GM12878 (cell line): Measurements from ENCODE around the gene C11orf52. TPM values are rescaled to one million over a fixed set of nuclear protein-coding genes. Genes with fewer than 3 reads are reported as not detected.
"Not testable (repeated sequence)": the region's sequence is repeated elsewhere in the genome, so short reads cannot be mapped to it uniquely, and the experiment has no call there.

Experiments
- ATAC-seq: fragments of 200-7000 bp; cut with Tn5 transposase; 3 replicates; pipeline ENCODE4 v1.9.1; 2020; ENCODE audit warnings: mild to moderate bottlenecking, moderate library complexity
- BruUV-seq: library from RNA; stranded (reverse); fragments of 400-500 nt; replicated peaks from 2 replicates; lab custom pipeline; 2021; lab: Mats Ljungman, UMichigan
- CTCF ChIA-PET: fragments of 300-600 bp; sonication (Branson Sonifier 250); formaldehyde crosslinking; extraction: SDS; loops from one replicate; lab custom pipeline; 2021; ENCODE audit warnings: inconsistent platforms; lab: Yijun Ruan, JAX
- POLR2A ChIA-PET: fragments of 350-600 bp; formaldehyde crosslinking; extraction: SDS; loops from one replicate; lab custom pipeline; 2021; ENCODE audit warnings: inconsistent platforms; lab: Charles Lee
- RAD21 ChIA-PET: fragments of 300-600 bp; sonication (Branson Sonifier 250); formaldehyde crosslinking; loops from one replicate; lab custom pipeline; 2023; ENCODE audit warnings: antibody characterized with exemption; ENCODE audit not compliant: unreplicated experiment; lab: Charles Lee
- SMC1A ChIA-PET: fragments of 300-600 bp; sonication (Branson Sonifier 250); formaldehyde crosslinking; loops from one replicate; lab custom pipeline; 2023; ENCODE audit not compliant: unreplicated experiment, uncharacterized antibody; lab: Charles Lee
- DNase-seq: peaks from one replicate; pipeline ENCODE4 v3.0.0-alpha.2; 2011; ENCODE audit warnings: low read depth, low spot score
- FAIRE-seq: peaks from 3 replicates; lab custom pipeline; 2011; peaks lifted over from hg19 to GRCh38; lab: Jason Lieb, UNC
- H2AFZ ChIP-seq: 2 replicates; pipeline ENCODE4 v1.6.0; 2011; ENCODE audit warnings: low read depth, low read length, control low read depth; ENCODE audit not compliant: control insufficient read depth
- H3K27ac ChIP-seq: 2 replicates; pipeline ENCODE4 v1.5.1; 2011; ENCODE audit warnings: control low read depth; ENCODE audit not compliant: control insufficient read depth, insufficient read depth
- H3K27me3 ChIP-seq, 2 experiments: replicated peaks in 1 of 2; 2 replicates each; pipeline versions ENCODE4 v1.6.0 to v1.6.1; 2011; ENCODE audit warnings: low read length in 1 of 2; ENCODE audit not compliant: control insufficient read depth in 2 of 2, insufficient read depth in 2 of 2
- H3K36me3 ChIP-seq, 2 experiments: 2 replicates each; pipeline ENCODE4 v1.5.1; 2011; ENCODE audit warnings: low read length in 1 of 2; ENCODE audit not compliant: control insufficient read depth in 2 of 2, insufficient read depth in 2 of 2
- H3K4me1 ChIP-seq: 2 replicates; pipeline ENCODE4 v1.6.1; 2011; ENCODE audit warnings: mild to moderate bottlenecking, low read length, moderate library complexity, mixed read lengths; ENCODE audit not compliant: control insufficient read depth, insufficient read depth
- H3K4me2 ChIP-seq: 2 replicates; pipeline ENCODE4 v1.6.0; 2011; ENCODE audit warnings: control low read depth; ENCODE audit not compliant: control insufficient read depth, insufficient read depth
- H3K4me3 ChIP-seq: fragments of 200-600 bp; sonication (generic); 2 replicates; pipeline ENCODE4 v1.5.1; 2016
- H3K79me2 ChIP-seq: 2 replicates; pipeline ENCODE4 v1.6.0; 2011; ENCODE audit warnings: low read length; ENCODE audit not compliant: control insufficient read depth, insufficient read depth
- H3K9ac ChIP-seq: 2 replicates; pipeline ENCODE4 v1.8.0; 2011; ENCODE audit warnings: low read length, control low read depth, mixed read lengths; ENCODE audit not compliant: control insufficient read depth, insufficient read depth
- H3K9me3 ChIP-seq: replicated peaks from 3 replicates; pipeline ENCODE4 v1.5.1; 2011; ENCODE audit warnings: mild to moderate bottlenecking, low read length; ENCODE audit not compliant: control insufficient read depth, insufficient read depth
- H4K20me1 ChIP-seq: 2 replicates; pipeline ENCODE4 v1.6.0; 2011; ENCODE audit not compliant: control insufficient read depth, insufficient read depth
- ATF2 ChIP-seq: IDR thresholded peaks from 2 replicates; pipeline ENCODE4 v1.6.1; 2012; ENCODE audit warnings: low read length, inconsistent platforms
- CEBPB ChIP-seq, 2 experiments: fragments of 150-350 bp in 1 of 2; IDR thresholded peaks; 2 replicates each; pipeline ENCODE4 v1.6.1; 2012 to 2014; ENCODE audit warnings: low read depth in 2 of 2, low read length in 2 of 2, borderline replicate concordance in 1 of 2, inconsistent platforms in 1 of 2
- EZH2 ChIP-seq: IDR thresholded peaks from 2 replicates; pipeline ENCODE4 v1.6.1; 2012; ENCODE audit warnings: low read depth, mild to moderate bottlenecking, control low read depth, inconsistent platforms, low read length, borderline replicate concordance; ENCODE audit not compliant: control insufficient read depth
- GABPA ChIP-seq: IDR thresholded peaks from 2 replicates; pipeline ENCODE4 v1.6.1; 2014; ENCODE audit warnings: antibody characterized with exemption, low read depth, mild to moderate bottlenecking, inconsistent platforms
- IRF4 ChIP-seq: IDR thresholded peaks from 2 replicates; pipeline ENCODE4 v1.6.1; 2011; ENCODE audit warnings: low read depth, low read length
- MTA2 ChIP-seq: fragments of 450-650 bp; IDR thresholded peaks from 2 replicates; pipeline ENCODE4 v1.6.1; 2016; ENCODE audit warnings: low read depth, mild to moderate bottlenecking, moderate library complexity
- SKIL ChIP-seq: fragments of 450-650 bp; IDR thresholded peaks from 2 replicates; pipeline ENCODE4 v1.6.1; 2017; ENCODE audit warnings: mild to moderate bottlenecking, low read depth, inconsistent platforms; ENCODE audit not compliant: poor library complexity, severe bottlenecking
- SREBF1 ChIP-seq: IDR thresholded peaks from 2 replicates; pipeline ENCODE4 v1.6.1; 2012; ENCODE audit warnings: mild to moderate bottlenecking, low read length
- STAT1 ChIP-seq: fragments of 450-650 bp; conservative IDR thresholded peaks from 2 replicates; pipeline ENCODE4 v1.6.1; 2014; ENCODE audit warnings: antibody characterized with exemption, mild to moderate bottlenecking
- TAF1 ChIP-seq: IDR thresholded peaks from 2 replicates; pipeline ENCODE4 v1.6.1; 2011; ENCODE audit warnings: mild to moderate bottlenecking, low read depth, low read length, borderline replicate concordance
- WGBS: methylation state at CpG from one replicate; pipeline ENCODE4 v1.1.6; 2016; ENCODE audit warnings: low lambda C conversion rate; ENCODE audit not compliant: insufficient replicate concordance, insufficient coverage; ENCODE audit errors: missing lambda C conversion rate; 5-methylcytosine and 5-hydroxymethylcytosine counted together
- in situ Hi-C: fragments of 300-500 bp; cut with MboI; formaldehyde crosslinking; loops from 9 replicates; pipeline ENCODE4 v1.14.3; 2018; ENCODE audit warnings: mixed read lengths
- intact Hi-C: fragments of 100-400 bp; cut with micrococcal nuclease; formaldehyde crosslinking; loops from one replicate; pipeline ENCODE4 v1.14.2; 2022; ENCODE audit not compliant: unreplicated experiment
- polyA plus RNA-seq, 11 experiments: library from polyadenylated mRNA; depleted of rRNA in 4 of 11; unstranded in 6 of 11; stranded (reverse) in 5 of 11; fragments of >200 nt; fragmentation: Nextera tagmentation in 4 of 11; fragmentation: Illumina TruSeq in 1 of 11; extraction: Ambion mirVana in 4 of 11; extraction: Trizol in 1 of 11; gene quantifications; 1 replicate in 1 of 11; 2 replicates in 10 of 11; pipeline versions ENCODE4 v1.2.1 to v1.2.3, GENCODE V29; 2011 to 2016; ENCODE audit warnings: inconsistent platforms in 2 of 11, missing spikeins in 2 of 11, low read depth in 1 of 11
- total RNA-seq, 4 experiments: library from RNA; depleted of rRNA in 3 of 4; stranded (reverse); fragments of >200 nt in 3 of 4; fragmentation: Illumina TruSeq in 1 of 4; extraction: Trizol in 1 of 4; gene quantifications; 2 replicates each; pipeline versions ENCODE4 v1.2.1 to v1.2.3, GENCODE V29; 2013 to 2021

C11orf52 gene
- total and polyA plus RNA-seq, 10 of the 15 experiments (the other 5 are each of a cell fraction or from before 2014, with no cell fraction given) = not detected

DNA sequence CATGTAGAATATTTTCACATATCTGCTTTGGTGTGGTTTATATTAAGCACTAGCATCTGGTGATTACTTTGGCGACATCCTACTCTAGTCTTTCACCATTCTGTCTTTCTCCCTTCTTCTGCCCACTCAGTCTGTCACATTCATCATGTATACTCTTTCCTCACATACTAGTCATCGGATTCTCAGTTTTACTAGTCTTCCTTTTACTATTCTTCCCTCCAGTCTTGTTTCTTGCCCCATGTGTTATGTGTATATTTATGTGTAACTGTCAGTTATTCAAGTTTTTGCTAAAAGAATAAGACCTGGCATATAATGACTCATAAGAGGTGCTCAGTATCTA, 13.9 kb downstream of the C11orf52 start:
- POLR2A ChIA-PET = interaction anchor here (0.6 kb wide), 1 partner anchor 59 kb away, joined by 3 read pairs; no protein-coding TSS in a partner anchor
- Histone ChIP-seq H3K79me2 (no peaks in the 10 kb centered on the region), H3K4me2 (no peak overlapping the region), H4K20me1 (no peaks in the 10 kb centered on the region), H3K36me3 (no peaks in the 10 kb centered on the region), H3K4me3 (no peak overlapping the region), H3K4me1 (peaks cover 9% of the 10 kb centered on the region), H3K9ac (no peak overlapping the region), H3K27me3 (0 out of 4 replicates have a peak, but pooled peaks cover 0 to under 1% of the 10 kb centered on the region in 2 experiments), H3K9me3 (no peaks in the 10 kb centered on the region), H3K27ac (no peak overlapping the region), H2AFZ (no peak overlapping the region)
- RAD21 ChIA-PET = interaction anchor here (0.9 to 10.8 kb wide), 8 partner anchors 14 to 348 kb away, joined by 3 to 109 read pairs (median 4); partner anchors contain the start of genes SDHD and TIMM8B
- SMC1A ChIA-PET = interaction anchor here (1.1 to 4.5 kb wide), 5 partner anchors 12 to 50 kb away, joined by 3 to 30 read pairs (median 4); no protein-coding TSS in a partner anchor
- no TSS peak for BruUV-seq
- WGBS = 40% methylated on average over 2 of the region's 2 CpGs
- CTCF ChIA-PET = interaction anchor here (0.6 to 9.2 kb wide), 14 partner anchors 9 to 1528 kb away, joined by 3 to 180 read pairs (median 4); partner anchors contain the start of gene C11orf52
- FAIRE-seq (no peak), ATAC-seq (no peak), DNase-seq (no peak)
- intact Hi-C loops = loop anchor here (10.0 kb wide), 1 partner anchor 242 kb away; the partner anchor contains the start of gene BCO2
- no peak for TF ChIP-seq EZH2
- no peak for TF ChIP-seq IRF4
- TF ChIP-seq ATF2 = no peak
- no peak for TF ChIP-seq TAF1
- no peak for TF ChIP-seq SKIL
- TF ChIP-seq STAT1 = no peak
- TF ChIP-seq GABPA = no peak
- TF ChIP-seq MTA2 = no peak
- no peak for TF ChIP-seq SREBF1
- TF ChIP-seq CEBPB (IDR thresholded peaks at IDR 0.05; ENCODE audit: borderline replicate concordance in 1 of 2, low read depth in 2 of 2, low read length in 2 of 2) = no peak
- in situ Hi-C loops = loop anchor here (10.0 kb wide), 1 partner anchor 342 kb away; no protein-coding TSS in a partner anchor

DNA sequence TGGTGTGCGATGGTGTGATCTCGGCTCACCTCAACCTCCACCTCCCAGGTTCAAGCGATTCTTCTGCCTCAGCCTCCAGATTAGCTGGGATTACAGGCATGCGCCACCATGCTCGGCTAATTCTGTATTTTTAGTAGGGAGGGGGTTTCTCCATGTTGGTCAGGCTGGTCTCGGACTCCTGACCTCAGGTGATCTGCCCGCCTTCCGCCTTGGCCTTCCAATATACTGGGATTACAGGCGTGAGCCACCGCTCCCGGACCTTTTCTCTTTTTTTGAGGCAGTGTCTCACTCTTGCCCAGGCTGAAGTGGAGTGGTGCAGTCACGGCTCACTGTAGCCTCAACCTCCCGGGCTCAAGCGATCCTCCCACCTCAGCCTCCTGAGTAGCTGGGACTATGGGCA, 14.5 kb downstream of the C11orf52 start:
- H3K27me3 ChIP-seq, H3K4me2 ChIP-seq, DNase-seq, H3K36me3 ChIP-seq, FAIRE-seq, H3K9me3 ChIP-seq, H2AFZ ChIP-seq, BruUV-seq, H3K79me2 ChIP-seq, H4K20me1 ChIP-seq, H3K9ac ChIP-seq, ATAC-seq, H3K27ac ChIP-seq, H3K4me3 ChIP-seq: not testable (repeated sequence)
- intact Hi-C loops = loop anchor here (10.0 kb wide), 1 partner anchor 242 kb away; the partner anchor contains the start of gene BCO2
- ChIA-PET SMC1A (interaction anchor here (1.3 to 4.5 kb wide), 2 partner anchors 49 to 60 kb away, joined by 3 to 30 read pairs; no protein-coding TSS in a partner anchor), CTCF (interaction anchor here (0.6 to 9.2 kb wide), 5 partner anchors 14 to 244 kb away, joined by 3 to 180 read pairs (median 6); partner anchors contain the start of gene C11orf52), POLR2A (interaction anchor here (0.7 kb wide), 1 partner anchor 142 kb away, joined by 3 read pairs; no protein-coding TSS in a partner anchor), RAD21 (interaction anchor here (10.8 kb wide), 1 partner anchor 47 kb away, joined by 109 read pairs; no protein-coding TSS in a partner anchor)
- WGBS = 80% methylated on average over 14 of the region's 14 CpGs
- in situ Hi-C loops = loop anchor here (10.0 kb wide), 1 partner anchor 342 kb away; no protein-coding TSS in a partner anchor
- H3K4me1 ChIP-seq = peaks cover 14% of the 10 kb centered on the region
